HG03095 (cell line): ENCODE data around the gene UHMK1.
"Not testable (repeated sequence)": the region's sequence is repeated elsewhere in the genome, so short reads cannot be mapped to it uniquely, and the experiment has no call there.

Source experiments
- ATAC-seq: cut with Tn5 transposase; IDR thresholded peaks from one replicate; pipeline ENCODE4 v1.9.1; 2021; ENCODE audit warnings: moderate library complexity; ENCODE audit not compliant: unreplicated experiment

The UHMK1 gene

GRCh38 chr1:162562470-162562828 lies 64.8 kb downstream of the UHMK1 start:
- no peak for ATAC-seq

DNA sequence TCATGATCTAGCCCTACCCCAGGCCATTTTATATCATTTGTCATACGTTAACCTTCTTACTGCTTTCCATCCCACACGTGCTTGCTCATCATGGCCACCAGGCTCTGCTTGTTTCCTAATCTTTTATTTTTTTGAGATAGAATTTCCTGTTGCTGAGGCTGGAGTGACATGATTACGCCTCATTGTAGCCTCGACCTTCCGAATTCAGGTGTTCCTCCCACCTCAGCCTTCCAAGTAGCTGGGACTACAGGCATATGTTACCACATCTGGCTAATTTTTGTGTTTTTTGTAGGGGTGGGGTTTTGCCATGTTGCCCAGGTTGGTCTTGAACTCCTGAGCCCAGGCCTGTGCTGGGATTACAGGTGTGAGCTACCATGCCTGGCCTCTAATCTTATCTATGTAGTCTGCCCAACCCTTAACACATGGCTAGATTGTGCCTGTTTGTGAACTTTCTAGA lies 67.2 kb downstream of the UHMK1 start:
- no peak for ATAC-seq

DNA sequence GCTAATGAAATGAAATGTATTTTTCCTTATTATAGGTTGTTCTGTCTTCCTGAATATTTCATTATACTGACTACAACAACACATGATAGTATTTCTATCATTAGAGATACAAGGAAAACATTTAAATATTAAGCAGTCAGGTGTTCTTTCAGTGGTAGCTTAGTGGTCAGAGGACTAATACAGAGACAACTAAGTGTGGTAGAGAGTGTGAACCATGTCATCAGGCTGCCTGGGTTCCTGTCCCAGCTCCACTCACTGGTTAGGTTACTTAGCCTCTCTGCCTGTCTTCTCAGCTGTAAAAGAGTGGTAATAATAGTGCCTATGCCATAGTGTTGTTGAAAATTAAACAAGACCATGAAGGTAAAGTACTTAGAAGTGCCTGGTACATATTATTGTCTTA lies 67.8 kb downstream of the UHMK1 start:
- no peak for ATAC-seq

GRCh38 chr1:162566870-162567269 lies 69.3 kb downstream of the UHMK1 start:
- no peak for ATAC-seq

DNA sequence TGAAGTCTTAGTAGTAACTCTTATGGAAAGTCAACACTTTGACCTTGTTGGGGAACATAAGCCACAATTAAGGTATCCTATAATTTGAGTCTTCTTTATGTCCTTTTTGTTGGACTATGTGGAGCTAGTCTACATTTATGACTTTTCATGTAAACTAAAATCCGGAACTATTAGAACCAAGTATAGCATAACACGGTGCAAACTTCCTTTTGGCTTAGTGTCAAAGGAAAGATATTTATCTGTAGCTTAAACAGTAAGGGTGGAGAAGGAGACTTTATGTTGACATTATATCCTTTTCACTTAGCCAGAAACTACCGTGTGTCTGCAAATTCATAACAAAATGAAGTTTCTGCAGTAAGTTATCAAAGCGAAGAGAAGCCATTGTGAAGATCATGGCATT lies 71.2 kb downstream of the UHMK1 start:
- ATAC-seq: no peak

GRCh38 chr1:162570718-162571117 lies 73.1 kb downstream of the UHMK1 start:
- ATAC-seq: no peak

DNA sequence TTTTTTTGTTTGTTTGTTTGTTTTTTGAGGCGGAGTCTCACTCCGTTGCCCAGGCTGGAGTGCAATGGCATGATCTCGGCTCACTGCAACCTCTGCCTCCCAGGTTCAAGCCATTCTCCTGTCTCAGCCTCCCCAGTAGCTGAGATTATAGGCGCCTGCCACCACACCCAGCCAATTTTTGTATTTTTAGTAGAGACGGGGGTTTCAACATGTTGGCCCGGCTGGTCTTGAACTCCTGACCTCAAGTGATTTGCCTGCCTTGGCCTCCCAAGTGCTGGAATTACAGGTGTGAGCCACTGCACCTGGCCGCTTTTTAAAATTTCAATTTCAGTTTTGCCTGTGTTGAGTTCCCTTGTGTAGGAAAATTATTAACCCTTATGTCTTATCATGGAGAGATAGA lies 73.5 kb downstream of the UHMK1 start:
- ATAC-seq: not testable (repeated sequence)

DNA sequence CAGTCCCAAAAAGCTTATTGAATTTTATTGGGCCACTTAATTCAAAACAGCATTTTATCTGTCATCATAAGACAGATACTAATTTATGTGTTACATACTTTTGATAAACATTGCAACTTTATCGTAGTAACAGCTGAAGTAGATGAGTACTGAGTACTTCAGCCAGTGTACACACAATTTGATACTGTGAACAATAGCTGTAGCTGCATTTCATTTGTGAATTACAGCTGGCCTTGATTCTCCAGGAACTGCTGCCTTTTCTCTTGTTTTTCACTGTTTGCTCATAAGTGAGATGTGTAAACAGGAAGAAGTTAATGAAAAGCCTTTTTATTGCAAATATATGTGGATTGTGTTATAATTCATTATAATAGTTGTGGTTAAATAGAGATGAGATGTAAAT lies 74.1 kb downstream of the UHMK1 start:
- no peak for ATAC-seq

DNA sequence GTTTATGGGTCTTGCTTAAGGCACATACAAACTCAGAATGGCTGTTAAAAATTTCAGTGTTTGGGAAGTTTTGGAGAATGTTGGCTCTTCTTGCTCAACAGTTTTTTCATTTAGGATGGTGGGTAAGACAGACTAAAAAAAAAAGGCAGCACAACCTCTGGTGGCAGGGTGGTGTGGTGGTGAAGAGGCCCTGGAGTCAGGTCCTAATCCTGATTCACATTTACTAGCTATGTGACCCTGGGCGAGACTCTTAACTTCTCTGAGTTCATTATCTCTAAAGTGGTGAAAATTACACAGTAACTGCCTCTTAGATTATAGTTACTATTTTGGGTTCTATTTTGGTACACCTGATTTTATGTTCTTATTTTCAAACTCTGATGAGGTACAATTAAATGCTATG lies 75.5 kb downstream of the UHMK1 start:
- no peak for ATAC-seq

- ATAC-seq: no peak
Observed at GRCh38 chr1:162578071-162578700, 80.6 kb downstream of the UHMK1 start.

GRCh38 chr1:162578936-162579335 lies 81.3 kb downstream of the UHMK1 start:
- no peak for ATAC-seq
